ENCODE data around the gene PCBP2. TPM values are rescaled to one million over a fixed set of nuclear protein-coding genes. Genes with fewer than 3 reads are reported as not detected.
"Not testable (repeated sequence)": the region's sequence is repeated elsewhere in the genome, so short reads cannot be mapped to it uniquely, and the experiment has no call there.

The PCBP2 gene
- total RNA-seq, 1 donor from 2014 or later = 300 TPM

DNA sequence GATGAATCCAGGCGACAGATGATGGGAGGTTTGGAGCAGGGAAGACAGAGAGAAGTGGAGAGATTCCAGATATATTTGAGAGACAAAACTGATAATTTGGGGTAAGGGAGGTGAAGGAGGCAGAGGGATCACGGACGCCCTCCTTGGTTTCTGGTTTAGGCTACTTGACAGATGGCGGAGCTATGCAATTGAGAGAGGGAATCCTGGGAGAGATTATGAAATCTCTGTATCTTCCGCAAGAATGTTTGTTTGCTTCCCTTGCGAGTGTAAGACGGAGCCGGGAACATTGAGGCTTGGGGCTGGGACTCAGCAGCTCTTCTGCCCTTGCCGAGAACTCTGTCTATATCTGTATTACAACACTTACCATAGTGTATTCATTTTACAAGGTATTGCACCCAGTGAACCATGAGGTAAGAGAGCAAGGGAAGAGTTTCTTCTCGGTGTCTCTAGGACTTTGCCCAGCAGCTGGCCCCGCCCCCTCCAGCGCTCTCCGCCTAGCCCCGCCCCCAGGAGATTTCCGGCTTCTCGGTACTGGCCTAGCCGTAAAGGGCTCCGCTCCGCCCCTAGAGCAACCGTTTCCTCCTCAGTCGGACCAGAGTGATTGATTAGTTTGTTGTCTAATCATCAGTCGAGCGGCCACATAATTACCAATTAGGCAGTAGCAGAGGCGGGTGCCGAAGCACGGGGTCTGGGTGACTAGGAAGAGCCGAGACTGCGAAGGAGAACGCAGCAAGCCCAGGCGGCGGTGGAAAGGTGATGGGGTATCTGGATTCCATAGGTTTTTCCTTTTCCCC, 10.7 kb upstream of the PCBP2 start, which contains the start of gene PRR13:
PRR13 (plus strand) TSS at position 695 of the 794 bp plus-strand sequence. CDS start 981 bp downstream, outside the sequence.
- DNase-seq = peak; percentile 100

DNA sequence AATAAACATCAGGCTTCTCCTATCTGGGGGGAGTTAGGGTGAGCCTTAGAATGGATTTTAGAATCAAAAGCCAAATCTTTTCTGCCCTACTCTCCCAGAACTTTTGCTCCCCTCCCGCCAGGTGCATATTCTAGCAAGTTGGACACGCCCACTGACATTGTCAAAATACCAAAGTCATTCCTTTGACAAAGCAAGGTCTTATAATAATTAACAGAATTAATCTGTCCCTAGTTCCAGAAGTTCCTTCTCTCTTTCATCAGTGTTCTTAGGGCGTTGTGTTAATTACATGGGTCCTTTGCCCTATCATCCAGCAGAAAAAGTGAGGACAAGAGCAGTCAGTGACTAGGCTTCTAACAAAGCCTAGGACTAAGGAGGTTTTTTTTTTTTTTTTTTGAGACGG, 7.9 kb upstream of the PCBP2 start:
- no peak for DNase-seq

DNA sequence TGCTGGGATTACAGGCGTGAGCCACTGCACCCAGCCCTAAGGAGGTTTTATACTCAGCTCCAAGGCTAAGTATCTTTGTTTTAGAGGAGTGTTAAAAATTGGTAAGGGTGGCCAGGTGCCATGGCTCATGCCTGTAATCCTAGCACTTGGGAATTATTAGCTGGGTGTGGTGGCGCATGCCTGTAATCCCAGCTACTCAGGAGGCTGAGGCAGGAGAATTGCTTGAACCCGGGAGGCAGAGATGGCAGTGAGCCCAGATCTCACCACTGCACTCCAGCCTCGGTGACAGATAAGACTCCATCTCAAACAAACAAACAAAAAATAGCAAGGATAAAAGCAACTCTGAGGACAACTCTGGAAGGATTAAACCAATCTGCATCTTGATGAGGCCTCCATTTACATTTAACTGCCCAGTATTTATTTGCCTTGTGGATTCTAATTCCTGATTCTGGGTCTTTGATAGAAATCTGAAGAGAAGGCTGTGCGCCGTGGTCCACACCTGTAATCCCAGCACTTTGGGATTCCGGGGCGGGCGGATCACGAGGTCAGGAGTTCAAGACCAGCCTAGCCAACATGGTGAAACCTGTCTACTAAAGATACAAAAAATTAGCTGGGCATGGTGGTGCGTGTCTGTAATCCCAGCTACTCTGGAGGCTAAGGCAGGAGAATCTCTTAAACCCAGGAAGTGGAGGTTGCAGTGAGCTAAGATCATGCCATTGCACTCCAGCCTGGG, 7.1 kb upstream of the PCBP2 start:
- not testable (repeated sequence) for DNase-seq

DNA sequence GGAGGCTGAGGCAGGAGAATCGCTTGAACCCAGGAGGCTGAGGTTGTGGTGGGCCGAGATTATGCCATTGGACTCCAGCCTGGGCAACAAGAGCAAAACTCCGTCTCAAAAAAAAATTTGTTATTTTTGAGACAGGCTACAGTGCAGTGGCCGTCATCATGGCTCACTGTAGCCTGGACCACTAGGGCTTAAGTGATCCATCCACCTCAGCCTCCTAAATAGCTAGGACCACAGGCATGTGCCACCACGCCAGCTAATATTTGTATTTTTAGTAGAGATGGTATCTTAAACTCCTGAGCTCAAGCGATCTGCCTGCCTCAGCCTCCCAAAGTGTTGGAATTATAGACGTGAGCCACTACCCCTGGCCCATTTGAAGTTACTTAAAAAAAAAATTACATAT, 966 bp upstream of the PCBP2 start:
- no peak for DNase-seq

DNA sequence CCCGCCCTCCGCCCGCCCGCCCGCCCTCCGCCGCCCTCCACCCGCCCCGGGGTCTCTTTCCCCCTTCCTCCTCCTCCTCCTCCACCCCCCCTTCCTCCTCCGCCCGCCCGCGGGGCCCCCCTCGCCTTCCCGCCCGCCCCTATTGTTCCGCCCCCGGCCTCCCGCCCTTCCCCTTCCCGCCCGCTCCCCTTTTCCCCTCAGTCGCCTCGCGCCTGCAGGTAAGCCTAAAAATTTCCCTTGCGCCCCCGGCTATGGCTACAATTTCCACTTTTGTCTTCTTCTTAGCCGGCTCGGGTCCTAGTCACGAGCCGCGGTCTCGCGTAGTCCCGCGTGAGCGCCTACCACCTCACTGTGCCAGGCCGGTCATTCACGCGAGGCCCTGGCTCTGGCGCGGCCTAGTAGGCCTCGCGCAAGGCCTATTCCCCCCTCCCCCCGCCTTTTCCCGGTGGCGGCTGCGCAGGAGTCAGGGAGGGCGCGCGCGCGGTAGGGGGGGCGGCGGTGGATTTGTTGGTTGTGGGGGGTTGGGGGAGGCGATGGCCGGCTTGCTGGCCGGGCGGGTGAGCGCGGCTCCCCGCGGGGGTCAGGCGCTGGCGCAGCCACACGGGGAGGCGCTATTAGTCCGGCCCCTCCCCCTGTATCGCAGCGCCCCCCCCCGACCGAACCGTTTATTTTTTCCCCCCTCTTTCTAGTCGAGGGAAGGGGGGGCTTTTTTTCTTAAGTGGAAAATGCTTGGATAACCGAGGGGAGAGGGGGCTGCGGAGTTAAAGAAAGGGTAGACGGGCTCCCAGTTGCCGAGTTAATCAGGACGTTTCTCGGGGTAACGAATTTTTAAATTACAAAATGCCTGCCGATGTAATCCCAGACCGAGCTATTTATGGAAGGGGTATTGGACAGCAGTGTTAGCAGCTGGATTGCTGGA, 516 bp downstream of the PCBP2 start:
- peak; percentile 94 for DNase-seq

DNA sequence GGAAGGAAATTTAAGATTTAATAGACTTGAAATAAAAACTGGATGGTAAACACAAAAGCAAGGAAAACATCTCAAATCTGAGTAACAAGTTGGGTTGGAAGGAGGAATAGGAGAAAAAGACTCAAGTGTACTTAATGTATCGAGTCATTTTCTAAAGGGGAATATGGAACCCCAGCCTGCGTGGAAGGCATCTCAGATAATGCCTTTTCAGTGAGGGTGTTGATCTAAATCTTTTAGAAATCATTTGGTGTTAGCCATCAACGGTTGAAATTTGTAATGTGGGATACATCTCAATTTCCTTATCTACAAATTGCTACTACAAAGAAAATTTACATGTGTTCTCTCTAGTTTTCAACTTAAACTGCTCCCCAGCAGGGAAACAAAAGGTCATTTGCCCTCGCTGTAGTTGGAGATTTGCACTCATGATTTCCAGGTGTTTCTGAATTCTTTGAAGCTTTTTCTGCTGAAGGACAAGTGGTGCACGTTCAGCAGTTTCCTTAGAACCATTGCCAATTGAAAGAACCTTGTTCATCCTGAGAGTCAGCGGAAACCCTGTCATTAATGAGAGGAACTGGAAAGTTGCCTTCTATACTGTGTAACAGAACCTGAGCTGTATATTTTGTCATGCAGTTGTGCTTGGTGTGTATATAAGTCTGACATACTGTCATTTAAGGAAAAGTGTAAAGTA, 2.2 kb downstream of the PCBP2 start:
- DNase-seq = no peak

DNA sequence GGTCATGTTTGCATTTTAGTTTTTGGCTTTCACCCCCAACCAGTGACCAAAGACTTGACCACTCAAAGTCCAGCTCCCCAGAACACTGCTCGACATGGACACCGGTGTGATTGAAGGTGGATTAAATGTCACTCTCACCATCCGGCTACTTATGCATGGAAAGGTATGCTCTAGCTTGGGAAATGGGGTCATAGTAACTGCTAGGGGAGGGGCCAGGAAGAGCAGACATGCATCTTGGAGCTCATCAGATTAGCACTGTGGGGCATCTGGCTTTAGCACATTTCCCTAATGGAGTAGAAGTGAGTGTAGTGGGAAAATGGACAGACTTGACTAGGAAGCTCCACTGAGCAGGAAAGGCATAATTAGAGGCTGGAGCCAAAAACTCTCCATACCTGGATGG, 2.8 kb downstream of the PCBP2 start:
- no peak for DNase-seq

DNA sequence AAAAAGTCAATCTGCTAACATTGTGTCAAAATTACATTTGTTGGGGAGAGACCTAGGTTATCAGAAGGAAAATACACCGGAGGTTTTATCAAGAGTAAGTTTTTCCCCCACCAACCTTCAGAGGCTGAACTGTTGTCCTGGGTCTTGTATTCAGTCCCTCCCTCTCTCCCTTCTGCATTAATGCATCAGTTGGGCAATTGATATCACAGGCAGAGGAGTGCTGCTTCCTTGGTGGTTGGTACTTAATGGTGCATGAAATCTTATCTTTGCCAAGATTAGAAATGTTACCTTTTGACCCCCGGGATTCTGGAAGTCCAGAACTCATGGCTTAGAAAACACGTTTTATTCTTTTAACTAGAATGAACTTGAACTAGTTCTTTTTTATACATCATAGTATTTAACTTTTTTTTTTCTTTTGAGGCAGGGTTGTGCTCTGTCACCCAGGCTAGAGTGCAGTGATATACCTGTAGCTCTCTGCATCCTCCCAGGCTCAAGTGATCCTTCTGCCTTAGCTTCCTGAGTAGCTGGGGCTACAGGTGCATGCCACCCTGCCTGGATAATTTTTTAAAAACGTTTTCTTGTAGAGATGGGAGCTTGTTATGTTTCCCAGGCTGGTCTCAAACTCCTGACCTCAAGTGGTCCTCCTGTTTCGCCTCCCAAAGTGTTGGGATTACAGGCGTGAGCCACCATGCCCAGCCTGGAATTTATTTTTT, 4.9 kb downstream of the PCBP2 start:
- DNase-seq = no peak

DNA sequence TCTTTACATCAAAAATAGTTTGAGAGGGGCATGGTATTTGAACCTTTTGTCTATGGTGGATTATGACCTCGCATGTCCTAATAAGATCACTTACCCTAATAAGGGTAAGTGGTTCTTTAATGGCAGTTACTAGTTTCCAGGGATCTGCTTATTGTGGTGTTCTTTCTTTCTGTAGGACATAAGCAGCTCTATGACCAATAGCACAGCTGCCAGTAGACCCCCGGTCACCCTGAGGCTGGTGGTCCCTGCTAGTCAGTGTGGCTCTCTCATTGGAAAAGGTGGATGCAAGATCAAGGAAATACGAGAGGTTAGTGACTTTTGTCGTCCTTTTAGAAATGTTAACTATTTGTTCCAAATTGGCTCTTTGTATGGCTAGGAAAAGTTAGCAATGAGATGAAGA, 7.2 kb downstream of the PCBP2 start:
- DNase-seq = no peak

DNA sequence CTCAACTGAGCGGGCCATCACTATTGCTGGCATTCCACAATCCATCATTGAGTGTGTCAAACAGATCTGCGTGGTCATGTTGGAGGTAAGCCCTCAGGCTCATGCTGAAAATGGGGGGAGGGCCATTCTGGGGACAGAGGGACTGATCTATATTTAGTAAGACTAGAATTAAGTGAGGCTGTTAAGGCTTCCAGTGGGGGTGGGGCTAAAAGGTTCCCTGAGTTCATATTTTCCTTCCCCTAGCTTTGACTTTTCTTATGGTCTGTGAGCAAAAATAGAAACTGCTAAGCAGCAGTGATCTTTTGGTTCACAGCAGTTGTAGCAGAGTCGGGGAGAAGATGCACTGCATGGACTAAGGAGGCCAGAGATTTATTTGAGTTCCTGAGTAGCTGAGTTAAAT, 9.2 kb downstream of the PCBP2 start:
- no peak for DNase-seq

DNA sequence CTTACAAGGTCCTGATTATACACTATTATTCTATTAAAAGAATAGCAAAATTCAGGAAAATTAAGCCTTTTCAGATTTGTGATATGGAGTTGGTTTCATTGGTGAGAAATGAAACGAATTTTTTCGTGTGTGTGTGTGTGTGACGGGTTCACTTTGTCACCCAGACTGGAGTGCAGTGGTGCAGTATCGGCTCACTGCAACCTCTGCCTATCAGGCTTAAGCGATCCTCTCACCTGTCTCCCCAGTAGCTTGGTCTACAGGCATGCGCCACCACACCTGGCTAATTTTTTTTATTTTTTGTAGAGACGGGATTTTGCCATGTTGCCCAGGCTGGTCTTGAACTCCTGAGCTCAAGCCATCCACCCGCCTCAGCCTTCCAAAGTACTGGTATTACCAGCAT, 9.7 kb downstream of the PCBP2 start:
- no peak for DNase-seq

DNA sequence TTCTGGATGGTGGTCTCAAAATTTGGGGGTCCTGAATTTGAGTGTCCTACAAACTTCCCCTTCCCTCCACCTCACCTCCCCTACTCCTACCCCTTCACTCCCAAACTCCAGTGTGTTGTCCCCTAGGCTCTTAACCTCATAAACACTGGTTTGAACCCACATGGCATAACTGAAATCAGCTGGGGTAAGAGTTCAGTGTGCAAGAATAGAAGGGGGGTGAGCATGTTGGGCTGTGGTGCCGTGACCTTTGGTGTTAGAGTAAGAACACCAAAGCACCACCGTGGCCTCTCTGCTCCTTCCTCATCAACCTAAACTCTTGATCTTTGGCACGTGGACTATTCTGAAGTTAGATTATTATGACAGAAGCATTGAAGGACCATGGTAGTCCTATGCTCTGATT, 11.0 kb downstream of the PCBP2 start:
- no peak for DNase-seq

DNA sequence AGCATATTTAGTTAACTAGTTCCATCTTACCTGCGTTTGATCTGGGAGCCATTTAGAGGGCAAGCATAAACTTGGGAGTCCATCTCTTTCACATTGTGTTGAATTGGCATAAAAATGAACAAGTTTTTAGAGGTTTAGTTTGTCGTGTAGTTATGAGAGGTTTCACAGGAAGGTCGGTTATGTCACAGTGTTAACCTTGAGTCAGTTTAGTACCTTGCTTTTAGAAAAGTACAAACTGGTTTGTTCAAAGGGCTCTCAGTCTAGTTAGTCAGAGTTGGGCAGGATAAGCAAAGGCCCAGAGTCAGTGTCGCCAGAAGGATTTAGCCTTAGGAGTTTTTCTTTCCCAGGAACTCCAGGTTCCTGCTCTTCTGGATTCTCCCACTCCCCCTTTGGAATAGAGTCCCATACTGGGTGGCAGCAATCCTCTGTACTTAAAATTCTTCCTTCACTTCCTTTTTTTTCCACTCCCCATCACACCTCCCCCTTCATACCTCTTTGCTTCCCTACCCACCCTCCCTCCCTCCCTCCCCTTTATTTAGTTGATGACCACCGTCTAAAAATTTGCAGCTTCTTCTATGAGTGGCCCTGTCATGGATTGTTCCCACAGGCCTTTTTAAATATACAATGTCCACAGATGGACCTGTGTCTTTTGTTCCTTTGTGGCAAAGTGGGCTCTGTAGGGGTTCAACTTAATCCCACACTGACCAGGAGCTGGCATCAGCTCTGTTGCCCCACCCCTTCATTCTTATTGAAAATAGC, 12.1 kb downstream of the PCBP2 start:
- DNase-seq = no peak

DNA sequence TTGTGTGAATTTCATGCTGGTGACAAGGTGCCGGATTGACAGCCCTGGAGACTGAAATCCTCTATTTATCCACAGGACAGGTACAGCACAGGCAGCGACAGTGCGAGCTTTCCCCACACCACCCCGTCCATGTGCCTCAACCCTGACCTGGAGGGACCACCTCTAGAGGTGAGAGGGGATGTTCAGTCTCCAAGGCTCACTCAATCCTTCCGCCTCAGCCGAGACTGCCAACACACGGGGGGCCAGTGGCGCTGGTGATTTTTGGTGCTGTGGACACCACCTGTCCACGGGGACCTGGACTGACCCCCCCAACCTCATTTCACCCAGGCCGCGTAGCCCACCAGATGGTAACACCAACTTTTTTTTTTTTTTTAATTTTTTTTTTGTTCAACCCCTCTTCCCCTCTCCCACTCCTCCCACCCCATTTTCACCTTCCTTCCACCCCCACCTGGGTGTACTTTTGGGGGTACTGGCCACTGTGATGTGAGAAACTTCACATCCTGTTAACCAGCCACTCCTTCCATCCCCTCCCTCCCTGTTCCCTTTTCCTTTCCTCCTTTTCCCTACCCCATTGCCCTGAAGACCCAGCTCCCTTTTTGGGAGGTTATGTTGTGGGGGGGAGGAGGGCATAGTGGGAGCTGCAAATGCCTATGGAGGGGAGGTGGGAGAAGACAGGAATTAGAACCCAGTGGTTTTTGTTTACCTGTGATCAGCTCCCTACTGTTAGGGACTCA, 12.9 kb downstream of the PCBP2 start:
- no peak for DNase-seq

DNA sequence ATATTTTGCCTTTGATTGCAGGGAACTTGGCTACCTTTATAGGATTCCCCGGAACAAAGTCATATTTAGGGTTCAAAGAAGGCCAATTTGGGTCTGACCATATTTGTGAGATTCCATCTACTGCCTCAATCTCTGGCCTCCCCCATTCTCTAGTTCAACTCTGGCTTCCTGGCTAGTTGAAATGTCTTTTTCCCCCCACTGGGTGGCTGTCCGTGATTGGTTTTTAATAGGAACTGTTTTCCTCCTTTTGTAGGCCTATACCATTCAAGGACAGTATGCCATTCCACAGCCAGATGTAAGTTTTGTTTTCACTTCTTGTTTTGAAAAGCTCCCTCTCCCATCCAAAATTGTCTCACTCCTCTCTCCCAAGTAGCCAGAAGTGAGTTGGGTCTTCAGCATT, 13.8 kb downstream of the PCBP2 start:
- DNase-seq = no peak

DNA sequence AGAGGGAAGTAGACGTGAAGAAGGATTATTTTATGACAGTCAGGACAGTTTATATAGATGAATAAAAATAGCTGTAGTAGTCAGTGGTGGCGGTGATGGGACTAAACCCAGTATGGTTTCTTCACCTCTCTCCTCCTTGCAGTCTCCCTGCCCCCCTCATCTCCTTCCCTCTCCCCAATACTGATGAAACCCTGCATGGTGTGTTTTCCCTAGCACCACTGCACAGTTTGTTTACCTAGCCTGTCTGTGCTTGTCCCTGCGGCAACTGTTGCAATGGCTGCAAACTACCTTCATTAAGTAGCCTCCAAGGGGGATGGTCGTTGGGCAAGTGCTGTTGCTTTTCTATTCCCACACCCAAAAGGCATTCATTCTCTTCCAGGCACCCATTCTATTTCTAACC, 14.7 kb downstream of the PCBP2 start:
- DNase-seq = no peak

DNA sequence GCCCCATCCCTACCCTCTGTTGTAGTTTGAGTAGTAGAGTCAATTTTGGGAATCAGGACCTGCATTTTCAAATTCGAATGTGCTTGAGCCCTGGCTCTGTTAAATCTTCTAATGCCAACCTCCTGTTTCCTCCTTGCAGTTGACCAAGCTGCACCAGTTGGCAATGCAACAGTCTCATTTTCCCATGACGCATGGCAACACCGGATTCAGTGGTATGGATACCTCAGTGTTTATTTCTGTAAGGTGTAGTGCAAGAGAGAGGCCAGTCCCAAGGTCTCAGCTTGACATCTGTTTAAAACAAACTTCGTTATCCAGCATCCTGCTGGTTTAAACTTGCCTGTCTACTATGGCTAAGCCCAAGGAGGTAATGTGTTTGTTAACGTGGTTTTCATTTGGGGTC, 15.2 kb downstream of the PCBP2 start:
- no peak for DNase-seq

DNA sequence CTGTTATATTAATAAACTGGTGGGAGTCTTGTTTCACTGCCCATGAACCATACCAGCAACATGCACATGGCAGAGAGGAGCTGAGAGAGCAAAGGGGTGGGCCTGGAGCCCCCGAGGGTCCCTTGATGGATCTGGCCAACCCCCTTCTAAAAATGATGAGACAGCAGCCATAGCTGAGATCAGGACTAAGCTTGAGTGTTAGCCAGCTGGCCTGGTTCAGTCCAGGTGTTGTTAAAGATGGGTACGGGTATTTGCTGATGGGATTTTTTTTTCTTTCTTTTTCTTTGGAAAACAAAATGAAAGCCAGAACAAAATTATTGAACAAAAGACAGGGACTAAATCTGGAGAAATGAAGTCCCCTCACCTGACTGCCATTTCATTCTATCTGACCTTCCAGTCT, 16.0 kb downstream of the PCBP2 start:
- no peak for DNase-seq

DNA sequence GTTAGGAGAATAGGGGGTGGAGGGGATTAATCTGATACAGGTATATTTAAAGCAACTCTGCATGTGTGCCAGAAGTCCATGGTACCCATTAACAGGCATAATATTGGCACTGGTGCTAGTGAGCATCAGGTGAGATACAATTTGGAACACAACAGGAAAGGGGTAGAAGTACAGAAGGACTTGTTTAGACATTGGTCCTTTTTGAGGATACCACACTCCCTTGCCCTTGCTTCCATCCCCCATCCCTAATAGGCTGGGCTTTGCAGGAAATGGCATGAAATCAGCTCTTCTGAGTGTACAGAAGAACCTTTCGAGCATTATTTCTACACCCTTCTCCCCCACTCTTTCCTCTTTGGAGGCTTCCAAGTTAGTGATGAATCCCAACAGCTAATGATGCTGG, 16.4 kb downstream of the PCBP2 start:
- no peak for DNase-seq

DNA sequence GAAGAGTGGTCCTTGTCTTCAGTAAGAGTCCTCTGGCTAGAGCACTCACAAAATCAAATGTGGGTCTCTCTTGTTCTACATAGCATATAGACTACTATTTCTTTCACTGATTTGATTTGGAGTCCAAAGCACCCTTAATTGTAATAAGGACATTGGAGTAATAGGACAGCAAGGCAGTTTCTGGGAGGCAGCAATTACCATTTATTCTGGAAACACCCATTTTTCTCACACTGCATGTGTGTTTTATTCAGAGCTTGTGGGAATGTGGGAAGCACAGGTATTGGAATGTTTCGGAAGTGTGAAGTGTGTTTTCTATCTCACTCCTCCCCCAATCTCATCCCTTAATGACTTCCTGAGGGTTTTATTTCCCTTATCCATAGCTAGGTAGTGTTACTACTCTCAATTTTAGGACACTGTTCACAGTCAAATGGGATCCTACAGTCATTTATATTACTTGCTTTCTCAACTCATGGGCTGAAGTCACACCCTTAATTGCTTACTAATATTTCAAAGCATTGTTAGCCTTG, 20.2 kb downstream of the PCBP2 start:
- DNase-seq = no peak
